CD4-positive, alpha-beta T cell treated with Interleukin-17A for 4 hours (primary cell): Measurements from ENCODE around the gene PLD5.
"Not testable (repeated sequence)": the region's sequence is repeated elsewhere in the genome, so short reads cannot be mapped to it uniquely, and the experiment has no call there.

Source experiments
- DNase-seq: peaks from one replicate; pipeline ENCODE4 v3.0.0-alpha.2; 2020; ENCODE audit warnings: mixed read lengths

PLD5 gene

DNA sequence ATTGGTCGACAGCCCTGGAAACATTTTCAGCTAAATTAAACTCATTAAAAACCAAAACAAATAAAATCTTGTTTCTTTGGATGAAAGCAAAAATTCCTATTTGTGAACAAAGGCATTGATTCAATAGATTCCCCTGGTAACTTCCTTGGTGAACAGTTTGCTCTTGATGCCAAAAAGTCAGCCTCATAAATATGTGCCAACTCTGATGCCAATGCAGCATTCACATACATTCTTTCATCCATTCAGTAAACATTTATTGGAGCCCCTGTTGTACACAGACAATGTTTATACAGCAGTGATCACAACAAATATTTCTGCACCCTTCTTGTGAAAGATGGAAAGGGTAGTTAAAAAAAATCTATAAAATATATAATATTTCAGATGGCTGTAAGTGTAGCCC lies 107.8 kb downstream of the PLD5 start:
- DNase-seq: no peak

DNA sequence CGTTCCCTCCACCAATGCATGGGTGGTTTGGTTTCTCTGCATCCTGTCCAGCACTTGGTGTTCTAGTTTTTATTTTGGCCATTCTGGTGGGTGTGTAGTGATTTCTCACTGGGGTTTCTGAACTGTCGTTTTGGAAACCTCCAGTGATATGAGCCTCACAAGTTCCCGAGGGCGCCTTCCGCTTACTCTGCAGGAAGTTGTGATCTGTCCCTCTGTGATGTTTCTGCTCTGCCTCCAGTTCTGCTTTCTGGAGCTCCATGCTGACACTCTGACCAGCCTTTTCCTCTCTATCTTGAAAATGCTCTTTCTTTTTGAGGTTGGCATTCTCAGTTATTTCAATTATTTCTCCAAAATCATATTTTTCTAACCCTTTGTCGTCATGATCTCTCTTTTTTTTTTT lies 111.6 kb downstream of the PLD5 start:
- no peak for DNase-seq

DNA sequence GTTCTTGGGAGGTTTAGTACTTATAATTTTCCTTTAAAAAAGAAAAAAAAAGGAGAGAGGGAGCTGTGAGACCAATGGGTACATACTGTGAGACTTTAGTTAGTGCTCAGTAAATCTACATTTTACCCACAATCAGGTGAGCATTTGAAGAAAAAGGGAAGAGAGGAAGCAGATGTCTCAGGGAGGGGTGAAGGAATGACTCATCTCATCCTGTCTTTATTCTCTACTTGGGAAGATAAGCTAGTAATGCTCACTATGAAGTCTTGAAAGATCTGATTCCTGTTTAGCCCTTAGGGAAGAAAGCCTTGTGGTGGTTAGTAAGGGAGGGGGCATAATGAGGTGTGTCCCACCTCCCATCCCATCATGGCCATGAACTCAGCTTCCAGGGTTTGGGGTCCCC lies 112.6 kb downstream of the PLD5 start:
- DNase-seq: no peak

DNA sequence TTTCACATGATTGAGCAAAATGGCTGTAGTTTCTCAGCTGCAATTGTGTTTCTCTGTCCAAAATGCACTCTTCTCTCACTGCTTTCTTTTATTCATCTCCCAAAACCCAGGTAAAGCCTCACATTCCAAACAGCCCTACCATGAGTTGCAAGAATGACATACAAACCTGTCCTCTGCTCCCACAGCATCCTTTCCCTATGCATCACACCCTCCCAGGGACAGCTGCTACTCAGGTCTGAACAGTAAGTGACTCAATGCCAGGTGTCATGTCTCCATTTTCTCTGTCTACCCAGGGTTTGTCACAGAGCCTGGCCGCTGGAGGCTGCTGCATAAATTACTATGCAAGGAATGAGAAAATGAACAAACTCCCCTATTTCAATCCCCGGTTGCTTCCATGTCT lies 118.5 kb downstream of the PLD5 start:
- no peak for DNase-seq

DNA sequence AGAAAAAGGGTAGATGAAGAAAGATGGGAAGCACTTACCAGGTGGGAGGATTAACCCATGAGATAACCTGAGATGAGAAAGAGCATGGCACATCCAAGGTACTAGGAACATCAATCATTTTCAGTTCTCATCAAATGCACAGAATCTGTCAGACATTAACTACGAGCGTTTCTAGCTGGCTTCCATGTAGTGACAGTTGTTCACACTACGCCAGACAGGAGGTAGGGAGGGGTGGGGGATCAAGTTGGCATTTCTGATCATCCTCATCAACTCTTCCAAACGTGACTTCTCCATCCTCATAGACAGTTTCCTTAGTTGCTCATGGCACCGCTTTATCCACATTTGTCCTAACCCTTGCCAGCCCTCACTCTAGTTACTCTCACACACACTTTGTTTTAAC lies 120.2 kb downstream of the PLD5 start:
- DNase-seq: no peak

DNA sequence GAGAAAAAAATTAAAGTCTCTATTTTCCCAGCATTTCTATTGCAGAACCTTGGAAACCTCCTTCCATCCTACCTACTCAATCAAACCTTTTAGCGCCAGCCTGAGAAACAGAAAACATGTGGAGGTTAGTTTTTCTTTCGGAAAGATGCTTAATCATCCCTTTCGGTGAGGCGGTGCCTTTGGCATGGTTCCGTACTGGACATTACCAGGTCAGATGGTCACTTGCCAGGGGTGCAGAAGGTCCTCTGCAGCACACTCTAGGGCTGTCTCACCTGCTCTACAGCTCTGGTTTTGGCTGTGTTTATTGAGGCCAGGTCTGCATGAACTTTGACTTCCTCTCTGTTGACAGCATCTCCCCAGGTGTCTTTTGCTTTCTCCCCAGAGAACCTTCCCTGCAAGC lies 121.5 kb downstream of the PLD5 start:
- DNase-seq: no peak

DNA sequence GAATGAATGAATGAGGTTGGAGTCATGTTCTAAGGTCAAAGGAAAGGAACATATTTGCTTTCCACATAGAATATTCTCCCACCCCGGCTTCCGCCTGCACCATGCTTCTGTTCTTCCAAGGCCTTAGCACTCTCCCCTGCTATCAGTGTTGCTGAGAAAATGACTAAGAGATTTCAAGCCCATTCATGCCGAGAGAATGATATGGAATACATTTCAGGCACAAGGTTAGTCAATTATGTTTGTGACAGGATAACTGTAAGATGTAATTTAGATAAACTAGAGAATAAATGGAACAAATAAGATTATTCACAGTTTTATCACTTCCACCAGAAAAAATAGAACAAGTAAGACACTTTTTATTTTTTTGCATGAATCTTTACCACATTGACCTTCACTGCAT lies 122.6 kb downstream of the PLD5 start:
- DNase-seq: no peak

DNA sequence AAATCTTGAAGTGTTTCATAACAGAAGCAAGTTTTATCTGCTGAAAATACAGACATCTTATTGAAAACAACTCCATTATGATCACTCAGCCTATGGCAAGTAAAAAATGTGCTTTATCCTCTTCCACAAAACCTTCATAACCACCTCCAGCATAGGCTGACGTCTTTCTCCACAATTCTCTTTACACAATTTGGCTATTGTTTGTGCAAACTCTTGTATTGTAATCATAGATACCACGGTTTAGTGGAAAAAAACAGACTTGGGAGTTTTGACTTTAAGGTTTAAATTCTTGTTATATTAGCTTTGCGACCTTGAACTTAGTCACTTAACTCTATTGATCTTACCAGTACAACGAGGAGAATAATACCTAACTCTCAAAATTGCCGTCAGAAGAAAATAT lies 126.1 kb downstream of the PLD5 start:
- DNase-seq: no peak

DNA sequence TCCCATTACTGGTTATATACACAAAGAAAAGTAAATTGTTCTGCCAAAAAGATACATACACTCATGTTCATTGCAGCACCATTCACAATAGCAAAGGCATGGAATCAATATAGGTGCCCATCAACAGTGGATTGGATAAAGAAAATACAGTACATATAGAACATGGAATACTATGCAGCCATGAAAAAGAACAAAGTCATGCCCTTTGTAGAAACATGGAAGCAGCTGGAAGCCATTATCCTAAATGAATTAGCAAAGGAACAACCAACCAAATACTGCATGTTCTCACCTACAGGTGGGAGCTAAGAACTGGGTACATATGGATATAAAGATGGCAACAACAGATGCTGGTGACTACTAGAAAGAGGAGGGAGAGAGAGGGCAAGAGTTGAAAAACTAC lies 132.6 kb downstream of the PLD5 start:
- DNase-seq: no peak

DNA sequence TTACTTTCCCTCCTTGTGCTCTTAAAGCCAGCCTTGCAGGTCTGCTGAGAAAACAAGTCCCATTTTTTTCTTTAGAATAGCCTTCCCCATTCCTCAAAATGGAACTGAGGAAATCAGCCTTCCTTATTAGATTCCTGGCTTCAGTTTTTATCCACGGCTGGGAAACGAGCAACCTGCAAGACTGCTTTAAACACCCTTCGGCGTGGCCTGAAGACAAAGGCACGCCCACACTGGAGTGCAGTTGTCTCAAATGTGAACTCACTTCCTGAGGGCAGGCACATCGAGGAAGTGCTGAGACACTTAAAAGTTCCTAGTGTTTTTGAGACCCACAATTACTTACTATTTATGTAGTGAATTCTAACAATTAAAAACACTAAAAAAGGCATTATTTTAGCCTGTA lies 148.4 kb downstream of the PLD5 start:
- DNase-seq: not testable (repeated sequence)

DNA sequence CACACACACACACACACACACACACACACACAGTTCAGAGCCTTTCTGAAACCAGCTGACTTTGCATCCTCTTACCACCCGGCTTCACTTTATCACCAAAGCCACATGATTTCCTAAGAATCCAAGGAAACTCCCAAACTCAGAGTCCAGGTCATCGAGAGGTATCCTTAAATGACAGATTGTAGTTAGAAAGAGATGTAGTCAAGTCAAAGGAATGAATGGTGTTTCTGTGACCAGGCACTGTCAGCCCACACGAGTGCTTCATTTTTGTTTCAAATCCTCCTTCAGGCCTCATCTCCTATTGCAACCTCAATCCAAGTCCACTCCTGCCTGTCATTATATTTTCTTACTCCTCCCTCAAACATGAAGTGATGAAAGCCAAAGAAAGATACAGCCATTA lies 174.1 kb downstream of the PLD5 start:
- not testable (repeated sequence) for DNase-seq

DNA sequence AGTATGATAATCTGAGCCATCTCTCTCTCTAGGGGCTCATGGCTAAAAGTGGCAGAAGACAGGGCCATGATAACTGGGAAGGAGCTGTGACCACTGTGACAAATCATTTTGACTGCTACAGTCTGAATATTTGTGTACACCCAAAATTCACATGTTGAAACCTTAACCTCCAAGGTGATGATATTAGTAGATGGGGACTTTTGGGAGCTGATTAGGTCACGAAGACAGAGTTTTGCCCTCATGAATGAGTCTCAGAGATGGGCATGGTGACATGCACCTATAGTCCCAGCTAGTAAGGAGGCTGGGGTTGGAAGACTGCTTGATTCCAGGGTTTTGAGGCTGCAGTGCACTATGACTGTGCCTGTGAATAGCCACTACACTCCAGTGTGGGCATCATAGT lies 174.9 kb downstream of the PLD5 start:
- DNase-seq: no peak

DNA sequence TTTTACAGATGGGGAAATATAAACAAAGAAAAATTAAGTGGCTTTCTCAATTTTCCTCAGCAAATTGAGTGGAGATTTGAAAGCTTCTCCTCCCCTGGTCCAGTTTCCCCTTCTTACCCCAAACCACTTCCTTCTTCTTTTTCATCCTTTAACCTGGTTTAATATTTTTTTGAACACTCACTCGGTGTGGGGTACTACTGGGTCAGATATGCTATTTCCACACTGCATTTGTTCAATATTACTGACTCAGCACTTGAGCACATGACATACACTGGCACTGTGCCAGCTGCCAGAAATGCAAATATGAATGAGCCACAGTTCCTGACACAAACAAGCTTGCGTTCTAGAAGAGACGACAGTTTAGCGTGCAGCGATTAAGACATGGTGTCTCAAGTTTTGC lies 193.6 kb downstream of the PLD5 start:
- not testable (repeated sequence) for DNase-seq

DNA sequence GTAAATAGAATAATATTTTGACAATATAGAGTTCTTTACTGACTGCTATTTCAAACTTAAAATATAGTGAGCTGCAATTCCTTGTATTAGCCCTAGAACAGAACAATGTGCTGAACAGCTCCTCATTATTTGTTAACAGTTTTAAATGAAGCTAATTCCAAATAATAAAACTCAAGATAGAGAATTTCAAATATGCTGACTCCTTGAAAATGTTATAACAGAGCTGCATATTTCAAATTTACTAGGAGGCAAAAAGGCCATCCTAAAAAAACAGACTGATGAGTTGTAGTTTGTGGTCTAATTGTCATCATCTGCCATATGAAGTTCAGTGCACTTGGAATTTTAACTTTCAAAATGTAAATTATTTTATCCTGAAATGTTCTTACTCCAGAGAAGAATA lies 197.1 kb downstream of the PLD5 start:
- not testable (repeated sequence) for DNase-seq

DNA sequence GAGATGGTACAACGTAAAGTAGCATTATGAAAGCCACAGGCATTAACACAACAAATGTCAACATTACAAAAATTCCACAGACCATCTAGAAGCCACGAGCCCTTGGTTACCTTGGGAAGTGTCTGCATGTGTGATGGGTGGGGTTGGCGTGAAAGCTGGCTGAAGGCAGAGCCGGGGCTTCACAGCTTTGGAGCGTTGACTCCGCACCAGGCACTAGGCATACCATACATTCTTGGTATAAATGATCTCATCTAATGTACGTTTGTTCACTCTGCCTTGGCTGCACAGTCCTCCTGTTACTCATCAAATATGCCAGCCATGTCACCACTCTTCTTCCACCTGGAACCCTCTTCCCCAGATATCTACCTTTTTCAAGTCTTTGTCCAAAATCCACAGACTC lies 202.5 kb downstream of the PLD5 start:
- DNase-seq: not testable (repeated sequence)

DNA sequence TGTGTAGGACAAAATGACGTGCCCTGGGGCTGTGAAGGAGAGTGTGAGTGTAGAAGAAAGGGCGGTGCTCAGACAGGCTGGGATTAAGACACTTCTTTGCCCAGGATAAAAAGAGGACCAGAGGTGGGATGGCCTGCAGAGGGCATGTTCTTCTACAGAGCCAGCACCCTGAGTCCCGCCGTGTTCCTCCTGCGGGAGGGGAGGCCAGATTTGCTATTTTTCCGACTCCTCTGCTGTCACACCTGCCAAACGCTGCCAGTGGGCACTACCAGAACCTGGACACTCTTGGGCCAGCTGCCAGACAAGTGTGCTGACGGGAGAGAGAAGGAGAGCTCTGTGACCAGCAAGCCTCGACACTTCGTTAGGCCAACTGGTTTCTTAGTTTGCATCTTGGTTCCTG lies 206.4 kb downstream of the PLD5 start:
- no peak for DNase-seq

DNA sequence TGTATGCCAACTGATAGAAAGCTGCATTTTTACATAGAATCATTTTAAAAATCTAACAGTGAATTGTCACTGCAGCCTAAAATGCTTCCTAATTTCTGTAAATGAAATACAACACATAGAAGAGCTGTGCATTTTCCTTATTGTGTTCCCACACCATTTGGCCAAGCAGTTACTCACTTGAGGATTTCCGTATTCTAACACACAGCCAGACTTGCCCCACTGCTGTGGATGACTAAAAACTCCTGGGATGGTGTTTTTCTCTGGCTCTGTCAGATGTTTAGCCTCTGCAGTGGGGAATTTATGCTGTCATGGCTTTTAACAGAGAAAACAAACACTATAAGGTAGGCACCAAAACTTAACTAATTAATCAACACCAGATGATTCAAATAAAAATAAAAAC lies 209.6 kb downstream of the PLD5 start:
- not testable (repeated sequence) for DNase-seq

DNA sequence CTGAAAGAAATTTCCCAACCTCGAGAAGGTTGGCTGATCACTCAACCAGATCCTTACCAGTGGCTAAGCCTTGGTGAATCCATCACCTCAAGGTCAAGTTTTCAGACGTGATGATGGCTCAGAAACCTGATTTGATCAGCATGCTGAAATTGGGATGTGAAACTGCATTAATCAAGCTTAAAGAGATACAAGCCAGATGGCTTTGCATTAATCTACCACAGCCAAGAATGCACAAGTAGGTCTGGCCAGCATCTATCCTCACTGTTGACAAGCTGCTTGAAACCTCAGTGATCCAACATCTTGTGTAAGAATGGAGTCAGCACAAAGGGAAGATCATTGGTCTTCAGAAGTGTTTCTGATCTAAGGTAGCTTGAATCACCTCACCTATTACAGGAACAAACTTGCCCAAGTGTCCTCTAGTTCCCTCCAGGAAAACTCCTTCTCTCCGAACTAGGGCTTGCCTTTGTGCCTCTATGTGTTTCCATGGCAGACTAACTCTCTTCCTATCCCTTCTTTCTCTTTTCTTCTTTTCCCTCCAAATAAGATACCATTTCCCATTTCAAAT lies 210.3 kb downstream of the PLD5 start:
- not testable (repeated sequence) for DNase-seq

DNA sequence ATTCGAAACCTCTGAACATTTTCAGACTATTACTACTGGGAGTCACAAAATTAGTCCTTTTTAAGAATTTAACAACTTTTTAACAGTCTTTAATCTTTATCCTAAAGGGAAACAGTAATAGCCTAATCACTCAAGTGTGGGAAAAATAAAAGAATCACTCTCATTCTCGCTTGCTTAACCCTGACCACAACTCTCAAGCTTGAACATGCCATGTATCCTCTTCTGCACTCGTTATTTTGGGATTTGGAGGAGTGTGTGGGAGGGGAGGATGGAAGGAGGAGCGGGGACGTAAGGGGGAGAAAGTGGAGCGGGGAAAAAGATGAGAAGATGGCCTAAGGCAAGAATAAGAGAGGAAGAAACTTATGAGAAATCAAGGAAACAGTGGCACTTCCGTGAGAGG lies 215.8 kb downstream of the PLD5 start:
- not testable (repeated sequence) for DNase-seq

DNA sequence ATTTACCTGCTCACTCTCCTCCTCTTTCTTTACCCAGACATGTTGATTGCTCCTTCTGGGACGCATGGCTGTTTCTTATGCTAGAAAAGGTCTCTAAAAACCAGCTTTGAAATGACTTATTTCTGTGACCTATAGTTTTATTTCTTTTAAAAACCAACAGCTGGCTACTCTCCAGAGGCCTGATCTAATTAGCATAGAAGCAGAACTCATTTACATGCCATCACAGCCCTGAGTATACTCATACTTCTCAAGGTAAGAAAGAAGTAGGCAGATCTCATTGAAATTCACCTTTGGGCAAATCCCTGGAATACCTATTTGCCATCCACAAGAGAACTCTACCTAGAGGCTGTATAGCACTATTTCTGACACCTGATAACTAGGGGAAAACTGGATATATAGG lies 230.7 kb downstream of the PLD5 start:
- DNase-seq: not testable (repeated sequence)

DNA sequence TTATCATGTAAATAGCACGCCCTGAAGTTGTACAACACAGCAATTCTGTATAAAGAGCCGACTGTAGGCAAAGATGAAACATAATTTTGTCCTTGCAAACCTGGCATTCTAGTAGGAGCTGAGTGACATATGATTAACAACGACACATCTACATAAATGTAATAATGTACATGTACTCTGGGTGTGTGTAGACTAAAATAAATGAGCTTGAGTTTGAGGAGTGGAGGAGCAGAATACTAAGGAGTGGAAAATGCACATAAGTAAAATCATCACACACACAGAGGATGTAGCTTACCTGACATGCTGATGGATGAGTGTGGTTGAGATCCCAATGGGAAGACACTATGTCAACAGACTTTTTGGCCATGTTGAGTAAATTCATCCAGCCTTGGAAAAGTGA lies 236.4 kb downstream of the PLD5 start:
- DNase-seq: not testable (repeated sequence)

DNA sequence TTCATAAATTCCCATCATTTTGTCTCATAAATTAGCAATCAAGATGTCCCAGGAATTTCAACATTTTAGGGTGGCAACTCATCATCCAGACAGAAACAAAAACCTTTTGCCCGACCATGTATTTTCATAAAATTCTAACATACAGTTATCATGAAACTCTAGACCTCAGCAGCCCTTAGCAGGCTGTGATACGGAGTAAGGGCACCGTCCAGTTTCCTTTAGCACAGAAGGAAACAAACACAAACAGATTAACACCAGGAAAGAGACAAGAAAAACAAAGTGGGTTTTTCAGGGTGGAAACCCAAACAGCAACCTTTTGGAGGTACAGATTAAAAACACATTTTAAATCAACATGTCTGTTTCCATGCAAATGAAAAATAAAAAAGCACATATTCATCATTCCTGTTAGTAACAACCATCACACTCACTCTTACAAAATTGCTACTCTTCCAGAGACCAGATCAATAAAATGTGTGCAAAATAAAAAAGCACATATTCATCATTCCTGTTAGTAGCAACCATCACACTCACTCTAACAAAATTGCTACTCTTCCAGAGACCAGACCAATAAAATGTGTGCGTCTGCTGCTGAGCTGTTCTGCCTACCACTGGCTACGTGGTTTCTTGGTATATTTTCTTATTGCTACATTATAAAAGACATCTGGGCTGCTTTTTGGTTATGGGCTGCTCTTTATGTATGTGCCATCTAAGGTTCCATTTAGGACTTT lies 241.6 kb downstream of the PLD5 start:
- DNase-seq: not testable (repeated sequence)

DNA sequence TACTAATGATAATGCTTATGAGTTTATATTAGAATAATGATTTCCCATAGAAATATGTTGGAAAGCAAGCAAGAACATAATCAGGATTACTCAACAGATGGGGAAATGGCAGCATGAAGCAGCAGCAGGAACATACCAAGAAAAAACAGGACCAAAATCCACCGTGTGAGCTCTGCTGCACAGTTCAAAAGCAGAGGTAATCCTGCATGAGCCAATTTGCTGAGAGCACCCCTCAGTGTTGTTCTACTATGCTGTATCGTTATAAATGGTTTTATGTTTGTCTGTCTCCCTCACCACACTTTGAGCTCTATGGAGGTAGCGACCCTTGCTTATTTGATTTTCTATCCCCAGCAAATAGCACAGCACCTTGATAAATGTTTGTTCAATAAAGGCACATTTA lies 246.1 kb downstream of the PLD5 start:
- DNase-seq: not testable (repeated sequence)

DNA sequence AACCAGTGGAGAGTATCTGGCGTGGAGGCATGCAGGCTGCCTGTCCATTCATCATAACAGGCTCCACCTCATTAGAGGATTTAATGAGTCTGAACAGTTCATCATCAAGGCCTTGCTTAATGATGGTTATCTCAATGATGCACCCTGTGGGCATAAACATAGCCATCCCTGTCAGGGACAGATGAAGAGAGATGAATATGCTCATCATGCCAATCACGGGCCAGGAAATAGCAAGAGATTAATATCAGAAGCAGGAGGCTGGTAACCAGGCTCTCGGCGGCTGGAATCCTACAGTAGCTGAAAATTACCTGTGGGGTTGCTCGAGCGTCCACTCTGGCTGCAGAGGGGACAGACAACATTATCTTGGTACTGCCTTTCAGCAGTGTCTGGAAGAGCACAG lies 247.7 kb downstream of the PLD5 start:
- not testable (repeated sequence) for DNase-seq

DNA sequence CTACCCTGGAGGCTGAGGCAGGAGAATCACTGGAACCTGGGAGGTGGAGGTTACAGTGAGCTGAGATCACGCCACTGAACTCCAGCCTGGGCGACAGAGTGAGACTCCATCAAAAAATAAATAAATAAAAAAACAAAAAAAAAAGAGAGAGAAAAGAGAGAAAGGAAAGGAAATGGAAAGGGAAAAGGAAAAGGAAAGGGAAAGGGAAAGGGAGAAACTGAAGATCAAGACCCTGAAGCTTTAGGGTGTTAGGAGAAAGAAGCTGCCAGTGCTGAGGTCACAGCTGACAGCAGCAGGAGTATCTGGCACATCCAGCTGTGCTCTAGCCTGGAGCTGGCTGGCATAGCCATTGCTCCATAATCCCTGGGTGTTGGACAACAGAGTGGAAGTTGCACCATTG lies 257.5 kb downstream of the PLD5 start:
- DNase-seq: not testable (repeated sequence)
